ENCODE data around the gene LDLRAD3.

DNA sequence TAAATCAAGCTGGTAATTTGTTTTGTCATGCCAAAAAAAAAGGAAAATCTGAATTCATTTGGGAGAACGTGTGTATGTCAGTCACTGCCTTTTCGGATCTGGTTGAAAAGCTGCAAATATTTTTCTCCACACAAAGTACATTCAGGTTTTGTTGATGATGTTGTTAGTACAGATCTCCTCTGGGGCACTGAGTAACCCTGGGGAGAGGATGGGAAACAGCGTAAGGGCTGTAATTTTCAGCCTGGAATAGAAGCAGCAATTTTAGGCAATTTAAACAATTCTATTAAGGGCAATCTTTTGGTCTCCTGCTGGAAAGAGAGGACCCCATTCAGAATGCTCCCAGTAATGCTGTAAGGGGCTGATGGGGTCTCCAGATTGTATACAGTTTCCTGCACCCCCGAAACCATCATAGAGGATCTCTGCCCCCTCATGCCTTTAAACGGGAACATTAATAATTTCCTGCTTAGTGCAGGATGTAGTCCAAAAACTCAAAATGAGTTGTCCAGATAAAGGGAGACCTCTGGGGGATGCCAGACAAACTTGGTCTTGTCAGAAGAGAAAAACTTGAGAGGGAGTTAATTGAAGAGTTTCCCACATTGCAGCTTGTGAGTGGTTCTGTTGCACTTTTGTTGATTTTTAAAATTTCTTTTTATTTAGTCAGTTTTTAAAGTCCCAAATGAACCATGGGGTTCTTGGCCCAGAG is 213.1 kb downstream of the LDLRAD3 start:
- TF ChIP-seq, protein P1, sequence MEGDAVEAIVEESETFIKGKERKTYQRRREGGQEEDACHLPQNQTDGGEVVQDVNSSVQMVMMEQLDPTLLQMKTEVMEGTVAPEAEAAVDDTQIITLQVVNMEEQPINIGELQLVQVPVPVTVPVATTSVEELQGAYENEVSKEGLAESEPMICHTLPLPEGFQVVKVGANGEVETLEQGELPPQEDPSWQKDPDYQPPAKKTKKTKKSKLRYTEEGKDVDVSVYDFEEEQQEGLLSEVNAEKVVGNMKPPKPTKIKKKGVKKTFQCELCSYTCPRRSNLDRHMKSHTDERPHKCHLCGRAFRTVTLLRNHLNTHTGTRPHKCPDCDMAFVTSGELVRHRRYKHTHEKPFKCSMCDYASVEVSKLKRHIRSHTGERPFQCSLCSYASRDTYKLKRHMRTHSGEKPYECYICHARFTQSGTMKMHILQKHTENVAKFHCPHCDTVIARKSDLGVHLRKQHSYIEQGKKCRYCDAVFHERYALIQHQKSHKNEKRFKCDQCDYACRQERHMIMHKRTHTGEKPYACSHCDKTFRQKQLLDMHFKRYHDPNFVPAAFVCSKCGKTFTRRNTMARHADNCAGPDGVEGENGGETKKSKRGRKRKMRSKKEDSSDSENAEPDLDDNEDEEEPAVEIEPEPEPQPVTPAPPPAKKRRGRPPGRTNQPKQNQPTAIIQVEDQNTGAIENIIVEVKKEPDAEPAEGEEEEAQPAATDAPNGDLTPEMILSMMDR (IDR thresholded peaks at IDR 0.05): no peak
- no peak for TF ChIP-seq POLR2A (IDR thresholded peaks at IDR 0.05)
